Measurements from ENCODE around the gene SRSF4. TPM values are rescaled to one million over a fixed set of nuclear protein-coding genes. Genes with fewer than 3 reads are reported as not detected.

Gene SRSF4
- 43.6 and 52.5 TPM in 2 replicates for total RNA-seq

DNA sequence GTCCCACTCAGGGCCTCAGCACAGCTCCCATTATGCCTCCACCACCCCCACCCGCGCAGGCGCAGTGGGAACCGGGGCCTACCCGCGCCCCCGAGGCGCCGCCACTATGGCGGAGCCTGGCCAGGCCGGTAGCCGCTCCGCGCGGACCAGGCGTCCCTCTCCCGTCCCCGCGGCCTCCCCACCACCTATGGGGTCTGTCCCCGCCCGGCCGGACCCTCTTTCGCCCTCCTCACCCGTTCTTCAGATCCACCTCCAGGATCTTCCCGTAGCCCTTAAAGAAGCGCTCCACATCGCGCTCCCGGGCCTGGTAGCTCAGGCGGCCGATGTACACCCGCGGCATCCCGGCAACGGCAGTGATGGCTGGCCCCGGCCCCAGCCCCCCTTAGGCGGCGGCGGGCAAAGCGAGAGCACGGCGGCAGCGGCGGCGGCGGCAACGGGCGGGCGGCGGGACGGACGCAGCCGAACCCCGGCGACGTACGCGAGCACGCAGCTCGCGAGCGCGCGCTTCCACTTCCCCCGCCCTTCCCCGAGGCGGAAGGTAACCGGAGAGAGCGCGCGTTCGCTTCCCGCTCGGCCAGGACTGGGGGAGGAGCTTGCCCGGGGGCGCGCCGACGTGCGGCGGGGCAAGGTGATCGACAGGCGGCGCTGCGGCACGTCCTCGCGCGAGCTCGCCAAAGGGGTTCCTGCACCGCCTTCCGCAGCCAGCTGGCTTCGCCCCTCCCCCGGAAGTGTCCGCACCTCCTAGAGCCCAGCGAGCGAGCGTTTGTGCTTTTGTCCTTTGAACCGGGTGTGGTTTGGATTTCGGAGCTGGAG, at the start of gene SRSF4:
SRSF4 (minus strand) TSS at position 488 of the 813 bp plus-strand sequence; CDS start at position 340, 148 bp downstream.

DNA sequence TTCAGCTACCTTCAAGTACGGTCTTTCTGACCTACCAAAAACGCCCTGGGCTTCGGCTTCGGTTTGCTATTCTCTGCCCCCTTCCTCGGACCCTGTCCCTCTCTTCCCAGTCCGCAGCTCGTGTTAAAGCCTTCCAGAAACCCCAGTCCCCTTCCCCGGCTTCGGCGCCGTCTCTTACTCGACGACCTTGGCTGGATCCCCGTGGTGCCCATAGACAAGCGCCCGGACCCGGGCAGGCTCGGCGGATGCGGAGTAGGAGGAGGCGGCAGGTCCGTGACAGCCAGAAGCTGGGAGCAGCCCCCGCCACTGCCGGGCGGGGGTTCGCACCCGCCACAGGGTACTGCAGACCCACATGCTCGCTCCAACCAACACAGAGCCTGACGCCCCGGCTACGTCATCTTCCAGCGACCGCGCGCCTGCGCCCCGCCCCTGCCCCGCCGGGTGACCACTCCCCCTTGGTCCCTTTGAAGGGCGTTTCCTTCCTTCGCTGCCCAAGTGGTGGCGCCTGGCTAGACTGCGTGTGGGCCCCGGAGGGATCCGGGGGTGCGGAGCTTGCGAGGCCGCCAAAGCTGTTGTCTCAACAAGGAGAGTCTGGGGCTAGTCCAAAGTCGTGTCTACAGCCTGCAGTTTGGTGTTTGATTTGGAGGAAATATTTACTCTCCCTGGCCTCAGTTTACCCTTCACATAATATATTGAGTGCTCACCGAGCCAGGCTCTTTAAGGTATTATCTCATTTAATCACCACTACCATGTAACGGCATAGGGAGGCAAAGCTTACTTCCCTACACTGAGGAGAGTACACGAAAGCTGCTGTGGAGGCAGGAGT, 49.1 kb upstream of the SRSF4 start, which contains the start of gene MECR:
MECR (minus strand) TSS at position 382 of the 826 bp plus-strand sequence; CDS start at position 354, 28 bp downstream.

DNA sequence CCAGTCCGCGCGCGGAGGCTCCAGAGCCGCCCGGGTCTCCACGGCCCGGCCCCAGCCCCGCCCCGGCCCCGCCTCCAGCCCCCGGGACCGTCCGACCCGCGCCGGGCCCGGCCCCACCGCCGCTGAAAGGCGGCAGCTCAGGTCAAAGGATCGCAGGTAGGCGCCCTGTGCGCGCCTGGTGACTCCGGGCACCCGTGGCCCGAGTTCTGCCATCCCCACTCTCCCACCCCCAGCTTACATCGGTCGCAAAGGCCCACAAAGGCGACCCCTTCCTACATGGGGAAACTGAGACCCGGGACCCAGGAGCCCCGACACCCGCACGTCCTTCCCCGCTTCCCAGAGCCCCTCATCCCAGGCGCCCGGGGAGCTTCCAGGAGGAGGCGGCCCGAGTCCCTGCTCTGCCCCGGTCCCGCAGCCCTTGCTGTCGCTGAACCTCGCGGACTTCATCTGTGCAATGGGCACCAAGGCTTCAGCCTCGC, 57.8 kb downstream of the SRSF4 start, which contains the start of gene TMEM200B:
TMEM200B (minus strand) TSS at position 17 of the 479 bp plus-strand sequence. CDS start 2,075 bp downstream, outside the sequence.

Other genes starting within 250 kb of the SRSF4 start
- 0.63 and 1.5 TPM in 2 replicates for gene TMEM200B, start 58.0 kb downstream of the SRSF4 start, total RNA-seq
- 34.6 and 37.7 TPM in 2 replicates for gene MECR, start 49.0 kb upstream of the SRSF4 start, total RNA-seq
- 71.7 and 126 TPM in 2 replicates for gene PTPRU, start 54.6 kb upstream of the SRSF4 start, total RNA-seq

Data from airway epithelial cell (primary cell).